Measurements from ENCODE around the gene SIMC1. TPM values are rescaled to one million over a fixed set of nuclear protein-coding genes. Genes with fewer than 3 reads are reported as not detected.
"Not testable (repeated sequence)": the region's sequence is repeated elsewhere in the genome, so short reads cannot be mapped to it uniquely, and the experiment has no call there.

SIMC1 gene
- total RNA-seq (2014; rRNA removed; shearing (Covaris generic)): 16.6 and 17.7 TPM in 2 replicates

DNA sequence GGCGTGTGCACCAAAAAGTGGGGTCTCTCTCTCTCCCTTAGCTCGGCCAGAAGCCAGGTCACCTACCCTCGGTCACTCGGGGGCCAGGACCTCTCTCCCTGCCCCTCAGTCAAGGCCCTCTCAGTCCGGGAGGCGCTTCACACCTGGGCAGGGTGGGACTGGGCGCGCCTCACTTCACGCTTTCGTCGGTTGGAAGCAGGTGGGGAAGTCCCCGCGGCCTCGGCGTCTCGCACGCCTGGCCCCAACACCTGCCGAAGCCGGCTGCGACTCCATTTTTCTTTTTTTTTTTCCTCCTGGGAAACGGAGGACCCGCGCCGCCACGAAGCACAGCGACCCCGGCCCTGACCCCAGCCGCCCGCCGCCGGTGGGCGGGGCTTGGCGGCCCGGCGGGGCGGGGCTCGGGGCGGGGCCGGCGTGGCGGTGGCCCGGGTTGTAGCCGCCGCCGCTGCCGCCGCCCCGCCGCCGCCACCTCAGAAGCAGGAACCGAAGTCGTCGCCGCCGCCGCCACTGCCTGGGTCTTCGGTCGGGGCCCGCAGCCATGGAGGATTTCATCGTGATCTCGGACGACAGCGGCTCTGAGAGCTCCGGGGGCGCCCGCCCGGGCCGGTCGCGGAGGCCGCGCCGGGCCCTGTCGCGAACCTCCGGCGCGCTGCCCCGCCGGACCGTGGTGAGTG, at the start of gene SIMC1:
SIMC1 (plus strand) TSS at position 454 of the 674 bp plus-strand sequence; CDS start at position 539, 85 bp downstream.
- DNase-seq (ENCODE audit: low spot score): not testable (repeated sequence)

- DNase-seq (ENCODE audit: low spot score): no peak
These were observed 49.6 kb upstream of the SIMC1 start for GRCh38 chr5:176188506-176189193.

- DNase-seq (ENCODE audit: low spot score): no peak
These were observed 48.4 kb upstream of the SIMC1 start for GRCh38 chr5:176189857-176190256.

GRCh38 chr5:176190886-176191755, 47.1 kb upstream of the SIMC1 start:
- DNase-seq (ENCODE audit: low spot score): no peak

DNA sequence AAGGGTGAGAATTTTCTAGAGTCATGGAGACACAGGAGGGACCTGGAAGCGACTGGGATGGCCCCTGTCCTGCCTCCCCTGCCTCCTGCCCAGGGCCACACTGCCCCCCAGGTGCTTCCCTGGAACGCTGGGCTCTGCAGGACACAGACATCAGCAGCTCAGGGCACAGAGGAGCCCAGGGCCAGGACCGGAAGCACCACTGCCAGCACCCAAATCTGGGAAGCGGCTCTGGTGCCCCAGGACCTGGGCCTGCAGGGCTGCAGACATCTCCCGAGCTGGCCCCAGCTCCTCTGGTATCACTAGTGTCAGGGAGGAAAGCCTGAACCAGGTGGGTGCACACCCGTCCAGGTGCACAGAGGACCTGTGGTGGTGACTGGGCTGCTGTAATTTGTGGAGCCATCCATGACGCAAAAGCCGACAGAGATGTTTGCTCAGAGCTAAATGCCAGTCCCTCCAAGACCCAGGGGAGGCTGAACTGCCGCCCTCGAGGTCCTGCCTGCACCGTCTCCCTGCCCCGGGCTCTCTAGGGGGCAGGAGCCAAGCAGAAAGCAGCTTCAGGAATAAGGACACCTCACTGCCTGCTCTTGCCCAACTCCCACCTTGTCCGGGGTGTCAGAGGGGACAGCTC, 46.0 kb upstream of the SIMC1 start:
- DNase-seq (ENCODE audit: low spot score): no peak

GRCh38 chr5:176192722-176193117, 45.5 kb upstream of the SIMC1 start:
- not testable (repeated sequence) for DNase-seq (ENCODE audit: low spot score)

GRCh38 chr5:176193636-176194035, 44.6 kb upstream of the SIMC1 start:
- not testable (repeated sequence) for DNase-seq (ENCODE audit: low spot score)

DNA sequence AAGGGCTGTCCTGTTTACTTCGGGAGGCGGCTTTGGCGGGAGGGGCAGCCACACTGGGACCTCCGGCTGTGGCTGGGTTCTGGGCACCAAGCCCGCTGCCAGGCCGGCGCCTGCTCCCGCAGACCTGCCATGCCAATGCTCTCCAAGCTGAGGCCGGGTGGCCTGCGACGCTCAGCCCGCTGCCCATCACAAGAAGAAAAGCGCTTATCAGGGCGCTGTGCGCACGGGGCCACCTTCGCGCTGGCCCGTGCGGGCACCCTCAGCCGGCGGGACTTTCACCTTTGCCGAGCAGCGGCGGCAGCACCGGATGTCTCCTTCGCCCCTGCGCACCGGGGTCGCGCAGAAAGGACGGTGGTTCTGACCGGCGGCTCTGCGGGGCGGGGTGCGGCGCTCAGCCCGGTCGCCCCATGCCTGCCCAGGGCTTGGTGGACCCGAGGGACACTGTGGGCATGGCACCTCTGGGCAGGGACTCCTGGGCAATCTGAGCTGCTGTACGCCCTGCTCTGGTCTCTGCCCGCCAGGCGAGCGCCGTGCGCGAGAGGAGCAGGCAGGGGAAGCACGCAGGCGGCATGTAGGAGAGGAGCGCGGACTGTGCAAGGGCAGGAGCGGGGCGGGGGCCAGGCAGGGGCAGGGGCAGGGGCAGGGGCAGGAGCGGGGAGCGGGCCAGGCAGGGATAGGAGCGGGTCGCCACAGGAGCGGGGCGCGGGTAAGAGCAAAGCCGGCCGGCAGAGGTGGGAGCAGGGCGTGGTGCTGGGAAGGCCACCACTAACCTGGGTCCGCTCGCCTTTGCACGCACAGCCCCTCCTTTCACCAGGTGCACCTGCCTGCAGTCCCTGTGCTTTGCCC, 43.8 kb upstream of the SIMC1 start:
- not testable (repeated sequence) for DNase-seq (ENCODE audit: low spot score)

DNA sequence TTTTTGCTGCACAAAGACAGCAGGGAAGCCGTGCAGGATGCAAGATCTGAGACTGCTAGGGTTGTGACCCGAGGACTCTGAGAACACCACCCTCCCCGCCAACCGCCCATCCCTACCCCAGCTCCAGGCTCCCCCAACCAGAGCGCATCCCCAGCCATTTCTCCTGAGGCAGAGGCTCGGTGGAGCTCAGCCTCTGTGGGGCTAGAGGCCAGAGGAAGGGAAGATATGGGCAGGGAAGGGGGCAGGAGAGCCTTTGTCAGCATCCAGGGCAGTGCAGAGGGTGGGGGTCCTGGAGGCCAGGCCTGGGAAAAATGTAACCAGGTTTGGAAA, 43.2 kb upstream of the SIMC1 start:
- not testable (repeated sequence) for DNase-seq (ENCODE audit: low spot score)

DNA sequence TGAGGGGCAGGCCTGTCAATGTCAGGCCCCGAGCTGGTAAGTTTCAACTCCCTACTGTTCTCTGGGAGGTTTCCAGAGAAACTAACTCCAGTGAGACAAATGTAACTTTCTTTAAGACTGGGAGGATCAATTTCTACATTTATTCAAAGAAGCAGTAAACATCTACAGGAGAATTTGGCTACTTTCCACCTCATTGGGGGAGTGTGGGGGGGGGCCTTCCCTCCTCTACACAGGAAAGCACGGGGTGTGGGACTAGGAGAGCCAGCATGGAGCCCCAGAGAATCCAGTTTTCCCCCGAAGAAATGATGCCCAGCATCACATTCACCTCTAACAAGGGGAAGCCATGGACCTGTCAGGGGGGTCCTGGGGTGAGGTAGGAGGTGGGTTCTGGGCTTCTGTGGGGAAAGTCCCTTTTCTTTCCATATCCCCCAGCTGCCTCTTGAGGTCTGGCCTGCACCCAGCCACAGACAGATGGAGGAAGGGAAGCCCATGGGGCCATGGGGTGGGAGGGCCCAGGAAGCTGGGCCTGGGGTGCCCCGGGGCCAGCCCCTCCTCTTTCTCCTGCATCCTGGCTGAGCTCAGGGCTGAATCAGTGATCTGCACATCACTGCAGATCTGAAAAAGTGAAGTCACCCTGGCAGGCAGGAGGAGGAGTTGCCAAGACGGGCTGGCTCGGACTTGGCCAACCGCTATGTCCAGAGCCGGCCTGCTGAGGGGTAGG, 42.6 kb upstream of the SIMC1 start:
- DNase-seq (ENCODE audit: low spot score): not testable (repeated sequence)

- not testable (repeated sequence) for DNase-seq (ENCODE audit: low spot score)
These were observed 41.4 kb upstream of the SIMC1 start for GRCh38 chr5:176196781-176197180.

- not testable (repeated sequence) for DNase-seq (ENCODE audit: low spot score)
These were observed 40.9 kb upstream of the SIMC1 start for GRCh38 chr5:176197234-176197858.

GRCh38 chr5:176198299-176198698, 39.9 kb upstream of the SIMC1 start:
- not testable (repeated sequence) for DNase-seq (ENCODE audit: low spot score)

DNA sequence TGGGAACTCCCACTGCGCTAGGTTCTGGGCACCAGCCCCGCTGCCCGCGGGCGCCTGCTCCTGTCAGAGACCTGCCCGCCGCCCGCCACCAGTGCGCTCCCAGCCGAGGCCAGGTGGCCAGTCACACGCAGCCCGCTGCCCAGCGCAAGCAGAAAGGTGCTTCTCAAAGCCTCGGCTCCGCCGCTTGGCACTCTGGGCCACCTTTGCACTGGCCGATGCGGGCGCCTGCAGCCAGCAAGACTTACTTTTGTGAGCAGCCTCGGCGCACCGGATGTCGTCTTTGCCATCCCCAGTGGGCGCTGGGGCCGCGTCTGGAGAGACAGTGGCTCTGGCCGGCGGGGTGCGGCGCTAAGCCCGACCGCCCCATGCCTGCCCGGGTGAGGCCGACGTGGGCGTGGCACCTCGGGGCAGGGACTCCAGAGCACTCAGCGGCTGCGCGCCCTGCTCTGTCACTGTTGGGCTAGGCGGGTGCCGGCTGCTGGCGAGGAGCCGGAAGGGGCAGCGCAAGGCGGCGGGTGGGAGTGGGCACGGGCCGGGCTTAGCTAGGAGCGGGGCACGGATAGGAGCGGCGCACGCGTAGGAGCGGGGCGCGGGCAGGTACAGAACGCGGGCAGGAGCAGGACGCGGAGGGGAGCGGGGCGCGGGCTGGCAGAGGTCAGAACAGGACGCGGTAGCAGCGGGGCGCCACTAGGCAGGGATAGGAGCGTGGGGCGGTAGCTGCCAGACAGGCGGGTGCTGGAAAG, 39.1 kb upstream of the SIMC1 start:
- not testable (repeated sequence) for DNase-seq (ENCODE audit: low spot score)

GRCh38 chr5:176199803-176200399, 38.3 kb upstream of the SIMC1 start:
- DNase-seq (ENCODE audit: low spot score): not testable (repeated sequence)

DNA sequence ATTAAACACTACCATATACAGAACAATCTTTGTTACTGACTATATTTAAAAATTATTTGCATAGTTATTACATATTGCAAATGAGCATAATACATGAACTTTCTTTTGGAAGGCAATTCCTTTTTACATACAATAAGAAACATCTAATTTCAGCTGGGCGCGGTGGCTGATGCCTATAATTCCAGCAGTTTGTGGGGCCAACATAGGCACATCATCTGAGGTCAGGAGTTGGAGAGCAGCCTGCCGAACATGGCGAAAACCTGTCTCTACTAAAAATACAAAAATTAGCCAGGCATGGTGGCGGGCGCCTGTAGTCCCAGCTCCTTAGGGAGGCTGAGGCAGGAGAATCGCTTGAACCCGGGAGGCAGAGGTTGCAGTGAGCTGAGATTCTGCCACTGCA, 36.4 kb upstream of the SIMC1 start:
- no peak for DNase-seq (ENCODE audit: low spot score)

DNA sequence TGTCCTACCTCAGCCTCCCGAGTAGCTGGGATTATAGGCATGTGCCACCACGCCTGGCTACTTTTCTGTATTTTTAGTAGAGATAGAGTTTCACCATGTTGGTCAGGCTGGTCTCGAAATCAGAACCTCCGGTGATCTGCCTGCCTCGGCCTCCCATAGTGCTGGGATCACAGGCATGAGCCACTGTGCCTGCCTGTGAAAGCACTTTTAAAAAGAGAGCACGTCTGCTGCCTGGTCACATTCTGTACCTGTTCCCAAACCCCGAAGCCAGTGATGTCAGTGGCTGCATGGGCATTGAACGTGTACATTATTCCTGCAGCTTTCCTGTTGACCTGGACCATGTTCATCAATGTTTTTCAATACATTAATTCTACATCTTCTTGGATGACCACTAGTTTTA, 35.1 kb upstream of the SIMC1 start:
- DNase-seq (ENCODE audit: low spot score): no peak

DNA sequence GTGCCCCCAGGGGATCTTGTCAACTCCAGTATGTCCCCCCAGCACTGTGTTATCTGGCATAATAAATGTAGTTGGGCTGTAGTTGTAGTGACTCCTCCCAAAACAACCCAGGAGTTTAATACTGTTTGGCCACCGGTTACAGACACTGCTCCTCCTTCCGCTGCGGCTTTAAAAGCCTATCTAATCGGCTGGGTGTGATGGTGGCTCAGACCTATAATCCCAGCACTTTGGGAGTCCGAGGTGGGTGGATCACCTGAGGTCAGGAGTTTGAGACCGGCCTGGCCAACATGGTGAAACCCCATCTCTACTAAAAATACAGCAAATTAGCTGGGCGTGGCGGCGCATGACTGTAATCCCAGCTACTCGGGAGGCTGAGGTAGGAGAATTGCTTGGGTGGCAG, 34.7 kb upstream of the SIMC1 start:
- DNase-seq (ENCODE audit: low spot score): not testable (repeated sequence)

Measured in H4 (cell line).